H9 (cell line): ENCODE results near the gene FGF4. TPM values are rescaled to one million over a fixed set of nuclear protein-coding genes. Genes with fewer than 3 reads are reported as not detected.

Experiments used
- DNase-seq: peaks from one replicate; pipeline ENCODE4 v3.0.0-alpha.2; 2017
- H2AFZ ChIP-seq: one replicate; pipeline ENCODE4 v1.6.1; 2013; ENCODE audit warnings: mild to moderate bottlenecking, low read length, control low read depth, moderate library complexity
- H2AK5ac ChIP-seq: 2 replicates; pipeline ENCODE4 v1.6.1; 2013; ENCODE audit warnings: low read length, control low read depth, mixed read lengths; ENCODE audit not compliant: insufficient read length
- H2BK120ac ChIP-seq: one replicate; pipeline ENCODE4 v1.6.1; 2013; ENCODE audit warnings: low read depth, mild to moderate bottlenecking, low read length, control low read depth, inconsistent platforms; ENCODE audit not compliant: poor library complexity, severe bottlenecking
- H2BK12ac ChIP-seq: 2 replicates; pipeline ENCODE4 v1.6.1; 2013; ENCODE audit warnings: low read length, control low read depth, mixed read lengths, low read depth; ENCODE audit not compliant: insufficient read length
- H2BK15ac ChIP-seq: 2 replicates; pipeline ENCODE4 v1.6.1; 2013; ENCODE audit warnings: low read depth, low read length, control low read depth
- H2BK20ac ChIP-seq: one replicate; pipeline ENCODE4 v1.6.1; 2013; ENCODE audit warnings: low read depth, mild to moderate bottlenecking, low read length, control low read depth, inconsistent platforms; ENCODE audit not compliant: poor library complexity, severe bottlenecking
- H2BK5ac ChIP-seq: 2 replicates; pipeline ENCODE4 v1.6.1; 2013; ENCODE audit warnings: low read length, control low read depth, mixed read lengths; ENCODE audit not compliant: insufficient read length
- H3K14ac ChIP-seq: 2 replicates; pipeline ENCODE4 v1.6.1; 2013; ENCODE audit warnings: low read length, control low read depth; ENCODE audit not compliant: insufficient read depth
- H3K18ac ChIP-seq: 2 replicates; pipeline ENCODE4 v1.6.1; 2013; ENCODE audit warnings: low read depth, mild to moderate bottlenecking, mixed read lengths, low read length, control low read depth; ENCODE audit not compliant: insufficient read length
- H3K23ac ChIP-seq: 2 replicates; pipeline ENCODE4 v1.6.1; 2013; ENCODE audit warnings: low read length, control low read depth, mixed read lengths, low read depth; ENCODE audit not compliant: insufficient read length
- H3K23me2 ChIP-seq: 2 replicates; pipeline ENCODE4 v1.6.1; 2013; ENCODE audit warnings: low read depth, mild to moderate bottlenecking, mixed read lengths, low read length, control low read depth; ENCODE audit not compliant: insufficient read length, poor library complexity, severe bottlenecking
- H3K27ac ChIP-seq: 2 replicates; pipeline ENCODE4 v1.5.1; 2013; ENCODE audit warnings: low read length, control low read depth, mixed read lengths, low read depth; ENCODE audit not compliant: insufficient read length
- H3K27me3 ChIP-seq: 2 replicates; pipeline ENCODE4 v1.6.1; 2013; ENCODE audit warnings: low read length, control low read depth, inconsistent platforms; ENCODE audit not compliant: insufficient read depth
- H3K4ac ChIP-seq: 2 replicates; pipeline ENCODE4 v1.6.1; 2013; ENCODE audit warnings: low read depth, mild to moderate bottlenecking, control low read depth, inconsistent platforms, low read length, moderate library complexity
- H3K4me1 ChIP-seq: 2 replicates; pipeline ENCODE4 v1.6.1; 2013; ENCODE audit warnings: low read length, control low read depth, inconsistent platforms; ENCODE audit not compliant: insufficient read depth
- H3K4me2 ChIP-seq: 2 replicates; pipeline ENCODE4 v1.6.1; 2013; ENCODE audit warnings: low read length, control low read depth, mixed read lengths; ENCODE audit not compliant: insufficient read length, insufficient read depth
- H3K56ac ChIP-seq: 2 replicates; pipeline ENCODE4 v1.6.1; 2013; ENCODE audit warnings: low read depth, mild to moderate bottlenecking, mixed read lengths, low read length, control low read depth; ENCODE audit not compliant: insufficient read length
- H3K79me1 ChIP-seq: 2 replicates; pipeline ENCODE4 v1.6.1; 2013; ENCODE audit warnings: low read depth, mild to moderate bottlenecking, moderate library complexity, low read length, control low read depth, inconsistent platforms; ENCODE audit not compliant: insufficient read depth, poor library complexity, severe bottlenecking
- H3K79me2 ChIP-seq: 2 replicates; pipeline ENCODE4 v1.6.1; 2013; ENCODE audit warnings: low read length, control low read depth, inconsistent platforms; ENCODE audit not compliant: insufficient read depth
- H3K9ac ChIP-seq: 2 replicates; pipeline ENCODE4 v1.6.1; 2013; ENCODE audit warnings: low read length, control low read depth, mixed read lengths; ENCODE audit not compliant: insufficient read length; ENCODE audit errors: extremely low read depth
- H3K9me3 ChIP-seq: one replicate; pipeline ENCODE4 v1.6.1; 2013; ENCODE audit warnings: low read depth, low read length, inconsistent platforms; ENCODE audit not compliant: control insufficient read depth
- H3T11ph ChIP-seq: one replicate; pipeline ENCODE4 v1.6.1; 2013; ENCODE audit warnings: mild to moderate bottlenecking, low read length, control low read depth, inconsistent platforms
- H4K20me1 ChIP-seq: one replicate; pipeline ENCODE4 v1.6.1; 2013; ENCODE audit not compliant: control insufficient read depth, insufficient read length, insufficient read depth
- H4K5ac ChIP-seq: 2 replicates; pipeline ENCODE4 v1.6.1; 2013; ENCODE audit warnings: low read depth, mild to moderate bottlenecking, mixed read lengths, low read length, control low read depth; ENCODE audit not compliant: insufficient read length
- H4K8ac ChIP-seq: replicated peaks from 2 replicates; pipeline ENCODE4 v1.6.1; 2013; ENCODE audit warnings: low read length, control low read depth, mixed read lengths, low read depth; ENCODE audit not compliant: insufficient read length
- H4K91ac ChIP-seq: 2 replicates; pipeline ENCODE4 v1.6.1; 2013; ENCODE audit warnings: low read depth, mild to moderate bottlenecking, moderate library complexity, mixed read lengths, low read length, control low read depth; ENCODE audit not compliant: insufficient read length
- H3K27ac Mint-ChIP-seq, 3 experiments: 2 replicates in 2 of 3; 3 replicates in 1 of 3; pipeline ENCODE4 v1.8.0; 2020 to 2021; ENCODE audit warnings: mixed read lengths in 3 of 3, mild to moderate bottlenecking in 1 of 3, moderate library complexity in 1 of 3
- H3K27me3 Mint-ChIP-seq: 2 replicates; pipeline ENCODE4 v1.8.0; 2021; ENCODE audit warnings: low read depth, mild to moderate bottlenecking, moderate library complexity, mixed read lengths
- H3K36me3 Mint-ChIP-seq, 3 experiments: 2 replicates in 2 of 3; 3 replicates in 1 of 3; pipeline ENCODE4 v1.8.0; 2020 to 2021; ENCODE audit warnings: low read depth in 3 of 3, mixed read lengths in 3 of 3; ENCODE audit not compliant: insufficient read depth in 1 of 3
- H3K4me1 Mint-ChIP-seq, 2 experiments: 2 replicates each; pipeline ENCODE4 v1.8.0; 2020; ENCODE audit warnings: mixed read lengths in 2 of 2
- H3K4me3 Mint-ChIP-seq, 2 experiments: 2 replicates in 1 of 2; 3 replicates in 1 of 2; pipeline ENCODE4 v1.8.0; 2020 to 2021; ENCODE audit warnings: mild to moderate bottlenecking in 2 of 2, mixed read lengths in 2 of 2, moderate library complexity in 1 of 2
- H3K9me3 Mint-ChIP-seq, 2 experiments: 2 replicates in 1 of 2; 3 replicates in 1 of 2; pipeline ENCODE4 v1.8.0; 2020; ENCODE audit warnings: mild to moderate bottlenecking in 2 of 2, mixed read lengths in 2 of 2, moderate library complexity in 1 of 2
- CTCF ChIP-seq: fragments of 200-600 bp; sonication (generic); conservative IDR thresholded peaks from 3 replicates; pipeline ENCODE4 v1.8.0; 2021; ENCODE audit warnings: antibody characterized with exemption, mild to moderate bottlenecking
- WGBS: extraction: QIAGEN DNeasy Blood & Tissue Kit; methylation state at CpG from one replicate; pipeline ENCODE4 v1.1.7; 2013; ENCODE audit warnings: missing lambda C conversion rate, low lambda C conversion rate, mixed read lengths; ENCODE audit not compliant: insufficient read length; ENCODE audit errors: extremely low coverage; 5-methylcytosine and 5-hydroxymethylcytosine counted together
- total RNA-seq: library from RNA; stranded (reverse); gene quantifications from 2 replicates; pipeline ENCODE4 v1.2.1, GENCODE V29; 2021

FGF4 gene
- total RNA-seq, 1 experiment from 2014 or later = 0.68 TPM

DNA sequence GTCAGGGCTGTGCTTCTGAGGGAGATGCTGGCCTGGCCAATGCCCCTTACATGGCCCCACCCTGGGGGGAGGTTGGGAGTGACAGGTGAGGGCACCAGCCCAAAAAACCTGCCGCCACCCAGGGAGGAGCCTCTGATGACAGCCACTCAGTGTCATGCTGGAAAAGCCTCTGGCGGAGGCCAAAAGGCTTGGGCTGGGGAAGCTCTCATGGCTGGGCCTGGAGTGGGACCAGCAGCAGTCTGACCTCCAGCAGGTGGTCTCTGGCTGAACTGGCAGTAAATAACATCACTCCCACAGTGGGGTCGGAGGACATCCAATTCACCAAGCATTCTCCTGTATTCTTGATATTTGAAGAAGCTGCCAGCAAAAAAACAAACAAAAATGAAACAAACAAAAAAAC lies 24.0 kb upstream of the FGF4 start:
- H3K79me1 ChIP-seq = no peaks in the 10 kb centered on the region
- H2BK120ac ChIP-seq = no peak overlapping the region
- H2BK20ac ChIP-seq = no peak overlapping the region
- no peak overlapping the region for H2AFZ ChIP-seq
- WGBS = no CpG with 5 or more reads among the region's 3 CpGs
- H3K27me3 ChIP-seq = no peaks in the 10 kb centered on the region
- Mint-ChIP-seq H3K36me3 (peaks cover 0 to 5% (median 1%) of the 10 kb centered on the region in 3 experiments; a peak in 3 of 7 replicates), H3K27me3 (peaks cover 7% of the 10 kb centered on the region), H3K9me3 (peaks cover 3 to 6% of the 10 kb centered on the region in 2 experiments; a peak in 3 of 5 replicates), H3K4me3 (no peak overlapping the region), H3K4me1 (peaks cover 0 to 4% of the 10 kb centered on the region in 2 experiments; a peak in 1 of 4 replicates), H3K27ac (no peak overlapping the region)
- no peak overlapping the region for H3K9ac ChIP-seq
- H3K9me3 ChIP-seq = no peaks in the 10 kb centered on the region
- no peak overlapping the region for H3K56ac ChIP-seq
- no peaks in the 10 kb centered on the region for H4K20me1 ChIP-seq
- no peaks in the 10 kb centered on the region for H3K79me2 ChIP-seq
- H3K23ac ChIP-seq = no peak overlapping the region
- H2BK12ac ChIP-seq = no peak overlapping the region
- H2BK15ac ChIP-seq = no peak overlapping the region
- no peak overlapping the region for H3K14ac ChIP-seq
- no peak overlapping the region for H2AK5ac ChIP-seq
- H3K18ac ChIP-seq = no peak overlapping the region
- no peak for TF ChIP-seq CTCF
- H3T11ph ChIP-seq = no peak overlapping the region
- no peaks in the 10 kb centered on the region for H3K4me1 ChIP-seq
- H3K4ac ChIP-seq = no peak overlapping the region
- H4K5ac ChIP-seq = no peak overlapping the region
- no peak overlapping the region for H2BK5ac ChIP-seq
- H4K91ac ChIP-seq = no peak overlapping the region
- no peak overlapping the region for H4K8ac ChIP-seq
- no peak overlapping the region for H3K27ac ChIP-seq
- H3K23me2 ChIP-seq = peaks cover 4% of the 10 kb centered on the region
- no peak overlapping the region for H3K4me2 ChIP-seq
- DNase-seq = no peak
